Measurements from ENCODE around the gene INPP5K. TPM values are rescaled to one million over a fixed set of nuclear protein-coding genes. Genes with fewer than 3 reads are reported as not detected.

The INPP5K gene
- total and polyA plus RNA-seq, 10 donors = 22.3 to 107 (median 51.4) TPM

DNA sequence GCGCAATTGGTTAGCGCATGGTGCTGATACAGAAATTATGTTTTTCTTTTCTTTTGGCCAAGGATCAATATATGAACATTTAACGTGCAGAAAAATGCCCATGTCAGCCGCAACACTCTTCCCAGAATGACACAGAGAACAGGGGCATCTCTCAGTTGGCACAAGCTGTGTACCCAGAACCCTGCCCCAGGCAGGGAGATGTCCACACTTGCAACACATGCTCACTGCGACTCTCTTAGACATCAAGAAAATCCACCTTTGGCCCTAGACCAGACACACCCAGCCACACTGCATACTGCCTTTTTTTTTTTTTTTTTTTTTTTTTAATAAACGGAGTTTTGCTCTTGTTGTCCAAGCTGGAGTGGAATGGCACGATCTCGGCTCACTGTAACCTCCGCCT is 29.2 kb upstream of the INPP5K start:
- TF ChIP-seq POLR2A (IDR thresholded peaks at IDR 0.05) (no peak), POLR2AphosphoS5 (IDR thresholded peaks at IDR 0.05) (no peak)
- TF ChIP-seq, protein P1, sequence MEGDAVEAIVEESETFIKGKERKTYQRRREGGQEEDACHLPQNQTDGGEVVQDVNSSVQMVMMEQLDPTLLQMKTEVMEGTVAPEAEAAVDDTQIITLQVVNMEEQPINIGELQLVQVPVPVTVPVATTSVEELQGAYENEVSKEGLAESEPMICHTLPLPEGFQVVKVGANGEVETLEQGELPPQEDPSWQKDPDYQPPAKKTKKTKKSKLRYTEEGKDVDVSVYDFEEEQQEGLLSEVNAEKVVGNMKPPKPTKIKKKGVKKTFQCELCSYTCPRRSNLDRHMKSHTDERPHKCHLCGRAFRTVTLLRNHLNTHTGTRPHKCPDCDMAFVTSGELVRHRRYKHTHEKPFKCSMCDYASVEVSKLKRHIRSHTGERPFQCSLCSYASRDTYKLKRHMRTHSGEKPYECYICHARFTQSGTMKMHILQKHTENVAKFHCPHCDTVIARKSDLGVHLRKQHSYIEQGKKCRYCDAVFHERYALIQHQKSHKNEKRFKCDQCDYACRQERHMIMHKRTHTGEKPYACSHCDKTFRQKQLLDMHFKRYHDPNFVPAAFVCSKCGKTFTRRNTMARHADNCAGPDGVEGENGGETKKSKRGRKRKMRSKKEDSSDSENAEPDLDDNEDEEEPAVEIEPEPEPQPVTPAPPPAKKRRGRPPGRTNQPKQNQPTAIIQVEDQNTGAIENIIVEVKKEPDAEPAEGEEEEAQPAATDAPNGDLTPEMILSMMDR (IDR thresholded peaks at IDR 0.05 in 8 of 11, conservative IDR thresholded peaks at IDR 0.05 in 3 of 11) = no peak
- 89 to 98% (median 93%) methylated on average over 9 of the region's 9 CpGs for WGBS, 5 donors
- Histone ChIP-seq H3K27ac (no peak overlapping the region), H3K9me3 (no peaks in the 10 kb centered on the region), H3K4me1 (no peaks in the 10 kb centered on the region), H3K36me3 (peaks cover 5 to 100% (median 79%) of the 10 kb centered on the region in 6 donors), H3K4me3 (no peak overlapping the region), H3K27me3 (replicated peaks in 1 of 7) (no peaks in the 10 kb centered on the region)
- intact Hi-C loops (cut with DNase I; ENCODE audit: low total_unique reads) = no loop called here
- no peak for DNase-seq

DNA sequence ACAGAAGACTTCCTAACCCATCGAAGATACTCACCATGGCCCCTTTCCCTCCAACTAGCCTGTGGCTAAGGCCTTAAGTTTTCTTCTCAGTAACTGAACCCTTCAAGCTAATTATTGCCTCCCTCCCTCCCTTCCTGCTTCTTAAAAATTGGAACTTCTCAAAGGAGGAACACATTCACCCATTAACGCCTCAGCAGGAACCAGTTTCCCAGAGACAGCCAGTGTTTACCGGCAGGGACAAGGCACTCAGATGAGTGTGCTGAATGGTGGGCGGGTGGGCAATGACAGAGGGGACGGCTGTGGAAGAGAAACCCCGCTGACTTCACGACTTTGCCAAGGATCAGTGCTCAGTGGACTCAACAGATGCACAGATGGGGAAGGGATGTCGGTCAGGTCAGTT is 25.9 kb upstream of the INPP5K start:
- no peak overlapping the region for H3K4me3 ChIP-seq
- no peaks in the 10 kb centered on the region for H3K9me3 ChIP-seq
- peaks cover 2 to 100% (median 84%) of the 10 kb centered on the region in 6 donors for H3K36me3 ChIP-seq
- no peaks in the 10 kb centered on the region for H3K27me3 ChIP-seq (replicated peaks in 1 of 7)
- DNase-seq = no peak
- H3K27ac ChIP-seq = no peak overlapping the region
- intact Hi-C loops (cut with DNase I; ENCODE audit: low total_unique reads) = no loop called here
- WGBS, 5 donors = 87 to 94% (median 88%) methylated on average over 8 of the region's 8 CpGs
- no peaks in the 10 kb centered on the region for H3K4me1 ChIP-seq
- TF ChIP-seq POLR2AphosphoS5 (IDR thresholded peaks at IDR 0.05) = no peak
- TF ChIP-seq, protein P1 (IDR thresholded peaks at IDR 0.05 in 8 of 11, conservative IDR thresholded peaks at IDR 0.05 in 3 of 11) = no peak

DNA sequence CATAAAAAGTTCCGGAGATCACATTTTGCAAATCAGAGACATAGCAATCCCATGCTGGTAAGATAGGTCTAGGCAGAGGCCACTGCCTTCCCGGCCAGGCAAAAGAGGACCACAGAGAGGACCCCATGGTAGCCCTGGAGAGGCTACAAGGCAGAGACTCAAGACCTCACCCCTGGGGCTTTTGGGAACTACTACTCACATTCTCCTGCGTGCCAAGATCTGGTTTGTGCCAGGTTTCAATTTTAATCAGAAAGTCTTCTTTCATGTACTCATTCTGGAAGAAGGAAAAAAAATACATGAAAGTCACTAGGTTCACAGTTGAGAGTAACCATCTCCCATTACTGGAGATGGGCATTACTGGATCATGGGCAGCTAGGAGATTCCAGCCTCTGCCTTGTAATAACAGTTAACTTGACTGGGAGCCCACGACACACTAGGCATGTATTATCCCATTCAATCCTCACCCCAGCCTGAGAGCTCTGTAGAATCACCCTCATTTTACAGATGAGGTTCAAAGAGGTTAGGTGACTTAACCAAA is 25.0 kb upstream of the INPP5K start:
- TF ChIP-seq POLR2AphosphoS5 (IDR thresholded peaks at IDR 0.05) = no peak
- TF ChIP-seq, protein P1 (IDR thresholded peaks at IDR 0.05 in 8 of 11, conservative IDR thresholded peaks at IDR 0.05 in 3 of 11) = no peak
- no peak for TF ChIP-seq POLR2A (IDR thresholded peaks at IDR 0.05)
- WGBS, 5 donors = 77 to 93% (median 90%) methylated on average over 4 of the region's 4 CpGs
- peaks cover 2 to 100% (median 79%) of the 10 kb centered on the region in 6 donors for H3K36me3 ChIP-seq
- intact Hi-C loops (cut with DNase I; ENCODE audit: low total_unique reads) = no loop called here
- no peaks in the 10 kb centered on the region for H3K27me3 ChIP-seq (replicated peaks in 1 of 7)
- no peaks in the 10 kb centered on the region for H3K9me3 ChIP-seq
- no peak for DNase-seq
- H3K4me1 ChIP-seq = no peaks in the 10 kb centered on the region
- H3K27ac ChIP-seq = no peak overlapping the region
- no peak overlapping the region for H3K4me3 ChIP-seq

DNA sequence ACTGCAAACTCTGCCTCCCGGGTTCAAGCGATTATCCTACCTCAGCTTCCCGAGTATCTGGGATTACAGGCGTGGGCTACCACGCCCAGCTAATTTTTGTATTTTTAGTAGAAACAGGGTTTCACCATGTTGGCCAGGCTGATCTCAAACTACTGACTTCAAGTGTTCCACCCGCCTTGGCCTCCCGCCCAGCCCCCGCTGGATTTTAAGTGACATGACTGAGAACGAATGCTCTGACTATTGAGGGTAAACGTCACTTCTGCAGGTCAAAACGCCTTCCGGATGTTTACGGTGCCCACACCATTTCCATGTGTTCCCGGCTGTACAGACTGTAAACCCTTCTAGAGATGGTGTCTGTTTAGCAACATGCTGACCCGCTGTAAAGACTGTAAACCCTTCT is 23.4 kb upstream of the INPP5K start:
- Histone ChIP-seq H3K9me3 (no peaks in the 10 kb centered on the region), H3K4me1 (no peaks in the 10 kb centered on the region), H3K36me3 (peaks cover 2 to 100% (median 76%) of the 10 kb centered on the region in 6 donors), H3K4me3 (no peak overlapping the region), H3K27me3 (replicated peaks in 1 of 7) (no peaks in the 10 kb centered on the region), H3K27ac (no peak overlapping the region)
- no peak for TF ChIP-seq POLR2AphosphoS5 (IDR thresholded peaks at IDR 0.05)
- TF ChIP-seq, protein P1 (IDR thresholded peaks at IDR 0.05 in 8 of 11, conservative IDR thresholded peaks at IDR 0.05 in 3 of 11) = no peak
- no peak for TF ChIP-seq POLR2A (IDR thresholded peaks at IDR 0.05)
- no peak for DNase-seq
- 86 to 95% (median 92%) methylated on average over 15 of the region's 15 CpGs for WGBS, 5 donors
- intact Hi-C loops (cut with DNase I; ENCODE audit: low total_unique reads) = no loop called here
